B cell (primary cell): ENCODE measurements around the gene CASTOR2.
"Not testable (repeated sequence)": the region's sequence is repeated elsewhere in the genome, so short reads cannot be mapped to it uniquely, and the experiment has no call there.

Experiments used
- CTCF ChIP-seq: fragments of 200-600 bp; IDR thresholded peaks from one replicate; pipeline ENCODE4 v1.8.0; 2022; ENCODE audit warnings: antibody characterized with exemption, mild to moderate bottlenecking
- EZH2 ChIP-seq: IDR thresholded peaks from 2 replicates; pipeline ENCODE4 v1.6.1; 2012; ENCODE audit warnings: borderline replicate concordance, low read depth, mild to moderate bottlenecking, moderate library complexity, low read length; ENCODE audit not compliant: insufficient read depth, poor library complexity, severe bottlenecking

- TF ChIP-seq EZH2, CTCF: not testable (repeated sequence)
Measured at GRCh38 chr7:74966909-74967308, 2.4 kb downstream of the CASTOR2 start.
